GM21423 (cell line): ENCODE data around the gene GABARAPL1.

Experiments used
- ATAC-seq: cut with Tn5 transposase; IDR thresholded peaks from one replicate; pipeline ENCODE4 v1.9.1; 2021; ENCODE audit warnings: mild to moderate bottlenecking, moderate library complexity; ENCODE audit not compliant: unreplicated experiment

Gene GABARAPL1

GRCh38 chr12:10226731-10227130, 14.1 kb downstream of the GABARAPL1 start:
- ATAC-seq = no peak

GRCh38 chr12:10227648-10228047, 15.0 kb downstream of the GABARAPL1 start:
- ATAC-seq = no peak

- no peak for ATAC-seq
These were observed 21.9 kb downstream of the GABARAPL1 start for GRCh38 chr12:10234562-10234961.

- no peak for ATAC-seq
These were observed 23.3 kb downstream of the GABARAPL1 start for GRCh38 chr12:10235761-10236631.

- ATAC-seq = no peak
These were observed 24.0 kb downstream of the GABARAPL1 start for GRCh38 chr12:10236720-10237119.

GRCh38 chr12:10238526-10238925, 25.8 kb downstream of the GABARAPL1 start:
- ATAC-seq = no peak

- no peak for ATAC-seq
These were observed 28.6 kb downstream of the GABARAPL1 start for GRCh38 chr12:10241290-10241689.

- no peak for ATAC-seq
These were observed 29.1 kb downstream of the GABARAPL1 start for GRCh38 chr12:10241727-10242126.

- no peak for ATAC-seq
These were observed 29.9 kb downstream of the GABARAPL1 start for GRCh38 chr12:10242539-10242938.

- ATAC-seq = peak; percentile 94
These were observed 31.3 kb downstream of the GABARAPL1 start for GRCh38 chr12:10243818-10244520.

- no peak for ATAC-seq
These were observed 34.9 kb downstream of the GABARAPL1 start for GRCh38 chr12:10247436-10248058.

- no peak for ATAC-seq
These were observed 37.2 kb downstream of the GABARAPL1 start for GRCh38 chr12:10249690-10250455.

- no peak for ATAC-seq
These were observed 39.0 kb downstream of the GABARAPL1 start for GRCh38 chr12:10251669-10252068.

- no peak for ATAC-seq
These were observed 39.5 kb downstream of the GABARAPL1 start for GRCh38 chr12:10252201-10252600.

- ATAC-seq = no peak
These were observed 43.4 kb downstream of the GABARAPL1 start for GRCh38 chr12:10256064-10256463.

GRCh38 chr12:10260927-10261326, 48.2 kb downstream of the GABARAPL1 start:
- ATAC-seq = no peak

GRCh38 chr12:10268037-10268436, 55.4 kb downstream of the GABARAPL1 start:
- no peak for ATAC-seq

- ATAC-seq = no peak
These were observed 59.8 kb downstream of the GABARAPL1 start for GRCh38 chr12:10272467-10272866.
